ENCODE measurements around the gene SLC66A1. TPM values are rescaled to one million over a fixed set of nuclear protein-coding genes. Genes with fewer than 3 reads are reported as not detected.

The SLC66A1 gene
- total RNA-seq, 1 donor: 18.6 TPM

DNA sequence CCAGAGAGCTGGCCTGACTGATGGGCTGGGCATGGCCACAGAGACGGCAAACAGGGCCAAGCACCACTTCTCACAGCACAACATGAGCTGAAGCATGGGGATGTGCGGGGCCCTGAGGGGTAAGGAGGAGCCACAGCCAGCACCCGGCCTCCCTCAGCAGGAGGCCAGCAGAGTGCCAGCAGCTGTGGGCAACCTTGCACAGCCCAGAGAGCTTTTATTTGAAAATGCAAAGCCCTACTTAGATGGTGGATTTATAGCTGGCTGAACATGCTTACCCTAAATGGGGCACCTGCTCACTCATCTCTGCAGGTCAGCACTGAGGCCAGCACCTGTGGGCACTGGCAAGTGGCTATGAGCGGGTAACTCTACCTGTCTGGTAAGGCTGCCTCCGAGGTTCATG is 44.1 kb downstream of the SLC66A1 start:
- no peak for TF ChIP-seq CTCF (IDR thresholded peaks at IDR 0.05; ENCODE audit: insufficient read depth, low read depth, low read length)
- no peak overlapping the region for H3K4me3 ChIP-seq (ENCODE audit: low read depth, low read length)
- DNase-seq (ENCODE audit: low read depth): no peak

- no peak overlapping the region for H3K4me3 ChIP-seq (ENCODE audit: low read depth, low read length)
- DNase-seq (ENCODE audit: low read depth): no peak
- no peak for TF ChIP-seq CTCF (IDR thresholded peaks at IDR 0.05; ENCODE audit: insufficient read depth, low read depth, low read length)
These were observed 45.3 kb downstream of the SLC66A1 start for GRCh38 chr1:19357299-19357986.

DNA sequence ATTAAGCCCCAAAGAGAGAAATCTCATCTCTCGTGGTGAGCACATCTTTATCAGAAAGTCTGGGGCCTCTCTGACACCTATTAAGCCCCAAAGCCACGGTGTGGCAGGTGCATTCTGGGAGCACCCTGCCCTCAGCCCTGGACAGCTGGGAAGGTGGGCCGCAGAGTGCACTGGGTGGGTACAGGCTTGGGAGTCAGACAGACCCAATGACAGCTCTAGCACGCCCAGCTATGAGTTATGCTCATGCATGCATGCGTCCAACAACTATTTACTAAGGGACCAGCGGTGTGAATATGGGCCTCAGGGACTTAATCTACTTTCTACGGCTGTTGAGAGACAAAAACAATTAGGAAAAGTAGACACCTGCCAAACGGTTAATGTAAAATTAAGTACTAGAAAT is 46.6 kb downstream of the SLC66A1 start:
- no peak overlapping the region for H3K4me3 ChIP-seq (ENCODE audit: low read depth, low read length)
- DNase-seq (ENCODE audit: low read depth): no peak
- TF ChIP-seq CTCF (IDR thresholded peaks at IDR 0.05; ENCODE audit: insufficient read depth, low read depth, low read length): no peak

DNA sequence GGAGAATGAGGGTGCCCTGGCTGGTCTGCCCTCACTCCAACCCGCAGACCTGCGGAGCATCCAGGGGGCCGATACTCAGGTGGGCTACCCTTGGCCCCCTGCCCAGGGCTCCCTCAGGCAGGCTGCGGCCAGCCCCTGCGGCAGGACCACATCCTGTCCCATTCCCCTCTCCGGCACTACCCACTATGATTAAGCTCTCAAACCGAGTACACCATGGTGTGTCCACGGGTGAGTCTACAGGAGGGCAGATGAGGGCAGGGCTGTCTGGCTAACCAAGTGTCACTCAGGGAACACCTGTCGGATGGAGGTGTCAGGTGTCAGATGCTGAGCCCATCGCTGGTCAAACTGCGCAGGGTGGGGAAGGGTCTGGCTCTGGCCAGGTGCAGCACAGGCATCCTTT is 47.2 kb downstream of the SLC66A1 start:
- DNase-seq (ENCODE audit: low read depth): no peak
- H3K4me3 ChIP-seq (ENCODE audit: low read depth, low read length): no peak overlapping the region
- TF ChIP-seq CTCF (IDR thresholded peaks at IDR 0.05; ENCODE audit: insufficient read depth, low read depth, low read length): no peak

DNA sequence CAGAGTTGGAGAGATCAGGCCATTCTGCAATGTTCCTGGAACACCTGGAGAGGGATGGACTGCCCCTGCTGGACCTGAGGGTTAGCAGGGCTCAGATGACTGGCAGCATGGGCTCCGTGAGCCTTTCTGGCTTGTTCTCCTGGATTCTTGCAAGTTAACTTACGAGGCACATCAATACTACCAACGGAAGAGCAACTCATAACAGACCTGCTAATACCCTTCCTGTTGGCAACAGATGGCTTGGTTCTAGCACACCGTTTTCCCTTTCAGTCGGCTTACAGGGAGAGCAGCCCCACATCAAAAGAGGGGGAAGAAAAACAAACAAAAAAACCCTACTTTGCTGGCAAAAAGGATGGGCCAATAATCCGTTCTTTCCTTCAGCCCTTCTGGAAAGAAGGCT is 47.9 kb downstream of the SLC66A1 start:
- no peak for TF ChIP-seq CTCF (IDR thresholded peaks at IDR 0.05; ENCODE audit: insufficient read depth, low read depth, low read length)
- no peak overlapping the region for H3K4me3 ChIP-seq (ENCODE audit: low read depth, low read length)
- no peak for DNase-seq (ENCODE audit: low read depth)

GRCh38 chr1:19360432-19360831 is 48.3 kb downstream of the SLC66A1 start:
- H3K4me3 ChIP-seq (ENCODE audit: low read depth, low read length): no peak overlapping the region
- no peak for TF ChIP-seq CTCF (IDR thresholded peaks at IDR 0.05; ENCODE audit: insufficient read depth, low read depth, low read length)
- DNase-seq (ENCODE audit: low read depth): no peak

Measured in fibroblast of villous mesenchyme (primary cell).